Measurements from ENCODE around the gene GINS2.

GRCh38 chr16:85641305-85641704, 47.4 kb downstream of the GINS2 start:
- TF ChIP-seq, protein P1, sequence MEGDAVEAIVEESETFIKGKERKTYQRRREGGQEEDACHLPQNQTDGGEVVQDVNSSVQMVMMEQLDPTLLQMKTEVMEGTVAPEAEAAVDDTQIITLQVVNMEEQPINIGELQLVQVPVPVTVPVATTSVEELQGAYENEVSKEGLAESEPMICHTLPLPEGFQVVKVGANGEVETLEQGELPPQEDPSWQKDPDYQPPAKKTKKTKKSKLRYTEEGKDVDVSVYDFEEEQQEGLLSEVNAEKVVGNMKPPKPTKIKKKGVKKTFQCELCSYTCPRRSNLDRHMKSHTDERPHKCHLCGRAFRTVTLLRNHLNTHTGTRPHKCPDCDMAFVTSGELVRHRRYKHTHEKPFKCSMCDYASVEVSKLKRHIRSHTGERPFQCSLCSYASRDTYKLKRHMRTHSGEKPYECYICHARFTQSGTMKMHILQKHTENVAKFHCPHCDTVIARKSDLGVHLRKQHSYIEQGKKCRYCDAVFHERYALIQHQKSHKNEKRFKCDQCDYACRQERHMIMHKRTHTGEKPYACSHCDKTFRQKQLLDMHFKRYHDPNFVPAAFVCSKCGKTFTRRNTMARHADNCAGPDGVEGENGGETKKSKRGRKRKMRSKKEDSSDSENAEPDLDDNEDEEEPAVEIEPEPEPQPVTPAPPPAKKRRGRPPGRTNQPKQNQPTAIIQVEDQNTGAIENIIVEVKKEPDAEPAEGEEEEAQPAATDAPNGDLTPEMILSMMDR (conservative IDR thresholded peaks at IDR 0.05 in 1 of 2, IDR thresholded peaks at IDR 0.05 in 1 of 2; ENCODE audit: low read depth in 1 of 2, low read length in 2 of 2) = no peak
- no peak for TF ChIP-seq EZH2 (IDR thresholded peaks at IDR 0.05; ENCODE audit: low read length, missing control alignments)

Data from fibroblast of lung (primary cell).